Fibroblast of the conjunctiva (primary cell): Measurements from ENCODE around the gene FRG2C.
A peak's percentile ranks its signal among the peaks of the same experiment; 100 is the strongest.
"Not testable (repeated sequence)": the region's sequence is repeated elsewhere in the genome, so short reads cannot be mapped to it uniquely, and the experiment has no call there.

Experiments used
- DNase-seq: peaks from one replicate; pipeline ENCODE4 v3.0.0-alpha.2; 2010; ENCODE audit warnings: low read depth

FRG2C gene

GRCh38 chr3:75664028-75664427 lies at the start of gene FRG2C:
FRG2C (plus strand) TSS chr3:75664328; CDS start chr3:75664380, 52 bp downstream.
- DNase-seq, result not testable (repeated sequence)

GRCh38 chr3:75618666-75619305 lies 45.3 kb upstream of the FRG2C start:
- DNase-seq, result peak; percentile 40

- DNase-seq, result not testable (repeated sequence)
These were observed 44.6 kb upstream of the FRG2C start for GRCh38 chr3:75619481-75620031.

GRCh38 chr3:75621772-75622171 lies 42.4 kb upstream of the FRG2C start:
- not testable (repeated sequence) for DNase-seq

GRCh38 chr3:75623656-75624055 lies 40.5 kb upstream of the FRG2C start:
- not testable (repeated sequence) for DNase-seq

GRCh38 chr3:75630887-75631535 lies 33.1 kb upstream of the FRG2C start:
- DNase-seq, result not testable (repeated sequence)

GRCh38 chr3:75631541-75631940 lies 32.6 kb upstream of the FRG2C start:
- DNase-seq, result no peak

- not testable (repeated sequence) for DNase-seq
These were observed 25.2 kb upstream of the FRG2C start for GRCh38 chr3:75638947-75639346.

- DNase-seq, result peak; percentile 78
These were observed 23.0 kb upstream of the FRG2C start for GRCh38 chr3:75641107-75641517.

- peak; percentile 34 for DNase-seq
These were observed 20.9 kb upstream of the FRG2C start for GRCh38 chr3:75643031-75643800.

GRCh38 chr3:75645548-75645947 lies 18.6 kb upstream of the FRG2C start:
- DNase-seq, result not testable (repeated sequence)

GRCh38 chr3:75650191-75650590 lies 13.9 kb upstream of the FRG2C start:
- DNase-seq, result no peak

- DNase-seq, result not testable (repeated sequence)
These were observed 8.8 kb upstream of the FRG2C start for GRCh38 chr3:75655101-75655904.

- DNase-seq, result not testable (repeated sequence)
These were observed 8.2 kb upstream of the FRG2C start for GRCh38 chr3:75655956-75656355.

GRCh38 chr3:75658411-75659107 lies 5.6 kb upstream of the FRG2C start:
- not testable (repeated sequence) for DNase-seq

GRCh38 chr3:75659108-75659433 lies 5.1 kb upstream of the FRG2C start:
- not testable (repeated sequence) for DNase-seq

GRCh38 chr3:75665626-75666025 lies 1.5 kb downstream of the FRG2C start:
- not testable (repeated sequence) for DNase-seq

GRCh38 chr3:75667757-75668701 lies 3.9 kb downstream of the FRG2C start:
- not testable (repeated sequence) for DNase-seq

GRCh38 chr3:75668759-75669347 lies 4.7 kb downstream of the FRG2C start:
- not testable (repeated sequence) for DNase-seq
